ENCODE data around the gene USP10. TPM values are rescaled to one million over a fixed set of nuclear protein-coding genes. Genes with fewer than 3 reads are reported as not detected.
A peak's percentile ranks its signal among the peaks of the same experiment; 100 is the strongest.

USP10 gene
- total RNA-seq, 2 donors from 2014 or later = 148 to 149 TPM

DNA sequence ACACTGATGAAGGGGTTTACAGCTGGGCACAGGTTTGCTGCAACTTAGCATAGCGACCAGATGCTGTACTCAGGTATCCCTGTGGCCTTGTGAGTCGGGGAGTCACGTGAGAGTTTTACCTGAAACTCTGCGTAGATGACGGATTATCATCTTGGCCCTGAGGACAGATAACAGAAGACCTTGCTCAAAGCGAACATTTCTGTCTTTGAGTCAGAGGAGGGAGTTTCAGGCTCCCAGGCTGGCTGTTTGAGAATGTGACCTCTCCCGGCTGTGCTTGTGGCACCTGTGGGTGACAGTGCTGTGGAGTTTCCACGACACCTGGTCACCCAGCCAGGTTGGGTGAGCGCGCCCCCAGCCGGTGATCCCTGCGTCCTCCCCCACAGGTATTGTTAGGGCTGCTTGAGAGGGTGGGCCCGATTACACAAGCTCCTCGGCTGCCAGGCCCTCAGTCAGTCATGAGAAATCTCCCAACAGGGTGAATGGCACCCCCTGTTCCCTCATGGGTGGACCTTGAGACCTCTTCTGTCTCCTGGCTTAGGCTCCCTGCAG lies 75.5 kb downstream of the USP10 start:
- WGBS, 2 experiments (ENCODE audit: insufficient coverage in 1 of 2, insufficient read length in 1 of 2) = 96% methylated on average over 12 to 14 of the region's 14 CpGs
- Histone ChIP-seq H3K27ac (ENCODE audit: low read depth, low read length) (no peak overlapping the region), H3K4me1 (ENCODE audit: control insufficient read depth, insufficient read depth, low read length) (no peaks in the 10 kb centered on the region), H3K4me3 (ENCODE audit: low read length) (no peak overlapping the region), H3K9me3 (ENCODE audit: control insufficient read depth, low read length) (no peaks in the 10 kb centered on the region), H3K36me3 (ENCODE audit: control insufficient read depth, insufficient read depth, low read length) (peaks cover 95% of the 10 kb centered on the region), H3K9ac (ENCODE audit: extremely low read depth, low read length, poor library complexity, severe bottlenecking) (no peak overlapping the region), H3K27me3 (ENCODE audit: control insufficient read depth, insufficient read depth, low read length, poor library complexity, severe bottlenecking) (no peaks in the 10 kb centered on the region)
- Mint-ChIP-seq H3K9me3 (no peaks in the 10 kb centered on the region), H3K4me1 (no peaks in the 10 kb centered on the region), H3K27me3 (ENCODE audit: insufficient read depth) (no peaks in the 10 kb centered on the region), H3K27ac (peak overlapping the region; percentile 10), H3K36me3 (ENCODE audit: low read depth) (peaks cover 76% of the 10 kb centered on the region), H3K4me3 (no peak overlapping the region)
- DNase-seq = no peak
- TF ChIP-seq, protein P1, sequence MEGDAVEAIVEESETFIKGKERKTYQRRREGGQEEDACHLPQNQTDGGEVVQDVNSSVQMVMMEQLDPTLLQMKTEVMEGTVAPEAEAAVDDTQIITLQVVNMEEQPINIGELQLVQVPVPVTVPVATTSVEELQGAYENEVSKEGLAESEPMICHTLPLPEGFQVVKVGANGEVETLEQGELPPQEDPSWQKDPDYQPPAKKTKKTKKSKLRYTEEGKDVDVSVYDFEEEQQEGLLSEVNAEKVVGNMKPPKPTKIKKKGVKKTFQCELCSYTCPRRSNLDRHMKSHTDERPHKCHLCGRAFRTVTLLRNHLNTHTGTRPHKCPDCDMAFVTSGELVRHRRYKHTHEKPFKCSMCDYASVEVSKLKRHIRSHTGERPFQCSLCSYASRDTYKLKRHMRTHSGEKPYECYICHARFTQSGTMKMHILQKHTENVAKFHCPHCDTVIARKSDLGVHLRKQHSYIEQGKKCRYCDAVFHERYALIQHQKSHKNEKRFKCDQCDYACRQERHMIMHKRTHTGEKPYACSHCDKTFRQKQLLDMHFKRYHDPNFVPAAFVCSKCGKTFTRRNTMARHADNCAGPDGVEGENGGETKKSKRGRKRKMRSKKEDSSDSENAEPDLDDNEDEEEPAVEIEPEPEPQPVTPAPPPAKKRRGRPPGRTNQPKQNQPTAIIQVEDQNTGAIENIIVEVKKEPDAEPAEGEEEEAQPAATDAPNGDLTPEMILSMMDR (conservative IDR thresholded peaks at IDR 0.05) = no peak

DNA sequence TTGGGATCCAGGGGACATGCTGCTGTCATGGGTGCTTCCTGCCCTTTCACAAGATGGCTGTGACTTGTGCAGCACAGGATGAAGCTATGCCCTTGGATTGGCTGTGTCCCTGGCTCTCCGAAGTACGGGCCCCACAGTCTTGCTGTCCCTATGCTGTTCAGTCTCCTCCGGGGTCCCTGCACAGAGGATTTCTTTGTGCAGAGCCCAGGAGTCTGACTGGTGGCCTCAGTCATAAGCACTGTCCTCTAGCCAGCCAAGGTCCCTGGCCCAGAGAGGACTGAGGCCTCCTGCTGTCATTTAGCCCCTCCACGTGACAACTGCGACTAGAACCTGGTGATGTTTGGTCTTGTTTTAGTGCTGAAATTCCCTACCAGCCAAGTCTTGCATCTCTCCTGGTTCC lies 77.6 kb downstream of the USP10 start:
- Mint-ChIP-seq H3K4me3 (no peak overlapping the region), H3K9me3 (no peaks in the 10 kb centered on the region), H3K36me3 (ENCODE audit: low read depth) (peaks cover 66% of the 10 kb centered on the region), H3K27ac (no peak overlapping the region), H3K4me1 (no peaks in the 10 kb centered on the region), H3K27me3 (ENCODE audit: insufficient read depth) (no peaks in the 10 kb centered on the region)
- H3K36me3 ChIP-seq (ENCODE audit: control insufficient read depth, insufficient read depth, low read length) = peaks cover 80% of the 10 kb centered on the region
- H3K4me1 ChIP-seq (ENCODE audit: control insufficient read depth, insufficient read depth, low read length) = no peaks in the 10 kb centered on the region
- no peak overlapping the region for H3K9ac ChIP-seq (ENCODE audit: extremely low read depth, low read length, poor library complexity, severe bottlenecking)
- TF ChIP-seq, protein P1 (conservative IDR thresholded peaks at IDR 0.05) = no peak
- H3K9me3 ChIP-seq (ENCODE audit: control insufficient read depth, low read length) = no peaks in the 10 kb centered on the region
- H3K4me3 ChIP-seq (ENCODE audit: low read length) = no peak overlapping the region
- H3K27me3 ChIP-seq (ENCODE audit: control insufficient read depth, insufficient read depth, low read length, poor library complexity, severe bottlenecking) = no peaks in the 10 kb centered on the region
- DNase-seq = no peak
- no peak overlapping the region for H3K27ac ChIP-seq (ENCODE audit: low read depth, low read length)
- 93 to 94% methylated on average over 4 to 5 of the region's 5 CpGs for WGBS, 2 experiments (ENCODE audit: insufficient coverage in 1 of 2, insufficient read length in 1 of 2)

DNA sequence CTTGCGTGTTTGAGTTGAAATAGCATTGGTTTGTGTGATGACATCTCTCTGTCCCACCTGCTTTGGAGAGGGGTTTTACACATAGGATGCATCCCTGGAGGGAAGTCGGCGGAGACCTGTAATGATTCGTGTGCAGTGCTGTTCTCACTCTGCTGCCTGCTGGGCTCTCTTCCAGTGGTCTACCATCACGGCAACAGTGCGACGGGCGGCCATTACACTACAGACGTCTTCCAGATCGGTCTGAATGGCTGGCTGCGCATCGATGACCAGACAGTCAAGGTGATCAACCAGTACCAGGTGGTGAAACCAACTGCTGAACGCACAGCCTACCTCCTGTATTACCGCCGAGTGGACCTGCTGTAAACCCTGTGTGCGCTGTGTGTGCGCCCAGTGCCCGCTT lies 78.9 kb downstream of the USP10 start:
- no peak overlapping the region for H3K4me3 Mint-ChIP-seq
- TF ChIP-seq, protein P1 (conservative IDR thresholded peaks at IDR 0.05) = no peak
- Histone ChIP-seq H3K4me3 (ENCODE audit: low read length) (no peak overlapping the region), H3K9ac (ENCODE audit: extremely low read depth, low read length, poor library complexity, severe bottlenecking) (no peak overlapping the region), H3K36me3 (ENCODE audit: control insufficient read depth, insufficient read depth, low read length) (peaks cover 67% of the 10 kb centered on the region), H3K4me1 (ENCODE audit: control insufficient read depth, insufficient read depth, low read length) (no peaks in the 10 kb centered on the region), H3K27me3 (ENCODE audit: control insufficient read depth, insufficient read depth, low read length, poor library complexity, severe bottlenecking) (no peaks in the 10 kb centered on the region), H3K27ac (ENCODE audit: low read depth, low read length) (no peak overlapping the region), H3K9me3 (ENCODE audit: control insufficient read depth, low read length) (no peaks in the 10 kb centered on the region)
- H3K27me3 Mint-ChIP-seq (ENCODE audit: insufficient read depth) = no peaks in the 10 kb centered on the region
- no peaks in the 10 kb centered on the region for H3K9me3 Mint-ChIP-seq
- no peaks in the 10 kb centered on the region for H3K4me1 Mint-ChIP-seq
- no peak for DNase-seq
- 98 to 100% methylated on average over 13 to 18 of the region's 18 CpGs for WGBS, 2 experiments (ENCODE audit: insufficient coverage in 1 of 2, insufficient read length in 1 of 2)
- H3K36me3 Mint-ChIP-seq (ENCODE audit: low read depth) = peaks cover 55% of the 10 kb centered on the region
- no peak overlapping the region for H3K27ac Mint-ChIP-seq
